GF-D8 (cell line): Measurements from ENCODE around the gene SLC26A9.

Source experiments
- DNase-seq: peaks from one replicate; lab custom pipeline; 2025; lab: John Stamatoyannopoulos, UW

SLC26A9 gene

DNA sequence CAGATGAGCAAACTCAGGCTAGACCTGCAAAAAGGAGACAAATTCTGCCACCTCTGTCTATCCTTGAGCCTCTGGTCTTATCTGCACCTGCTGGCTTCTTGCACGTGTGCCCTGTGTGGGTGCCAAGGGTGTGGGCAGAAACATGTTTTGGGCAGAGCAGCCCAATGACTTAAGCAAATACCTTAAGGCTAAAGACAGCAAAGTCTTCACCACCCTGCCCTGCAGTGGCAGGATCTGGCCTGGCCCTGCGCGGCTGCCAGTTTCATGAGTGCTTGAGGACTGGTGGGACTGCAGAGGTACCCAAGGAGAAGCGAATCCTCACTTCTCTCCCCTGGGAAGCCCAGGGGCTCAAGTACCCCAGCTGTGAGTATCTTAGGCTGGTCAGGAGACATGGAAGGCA lies 3.8 kb upstream of the SLC26A9 start:
- DNase-seq, result no peak

GRCh38 chr1:205945069-205945468 lies 1.8 kb upstream of the SLC26A9 start:
- no peak for DNase-seq

GRCh38 chr1:205944525-205944924 lies 1.3 kb upstream of the SLC26A9 start:
- DNase-seq, result no peak

- DNase-seq, result no peak
Measured at GRCh38 chr1:205942631-205943159, 561 bp downstream of the SLC26A9 start.

GRCh38 chr1:205940710-205941109 lies 2.5 kb downstream of the SLC26A9 start:
- no peak for DNase-seq

DNA sequence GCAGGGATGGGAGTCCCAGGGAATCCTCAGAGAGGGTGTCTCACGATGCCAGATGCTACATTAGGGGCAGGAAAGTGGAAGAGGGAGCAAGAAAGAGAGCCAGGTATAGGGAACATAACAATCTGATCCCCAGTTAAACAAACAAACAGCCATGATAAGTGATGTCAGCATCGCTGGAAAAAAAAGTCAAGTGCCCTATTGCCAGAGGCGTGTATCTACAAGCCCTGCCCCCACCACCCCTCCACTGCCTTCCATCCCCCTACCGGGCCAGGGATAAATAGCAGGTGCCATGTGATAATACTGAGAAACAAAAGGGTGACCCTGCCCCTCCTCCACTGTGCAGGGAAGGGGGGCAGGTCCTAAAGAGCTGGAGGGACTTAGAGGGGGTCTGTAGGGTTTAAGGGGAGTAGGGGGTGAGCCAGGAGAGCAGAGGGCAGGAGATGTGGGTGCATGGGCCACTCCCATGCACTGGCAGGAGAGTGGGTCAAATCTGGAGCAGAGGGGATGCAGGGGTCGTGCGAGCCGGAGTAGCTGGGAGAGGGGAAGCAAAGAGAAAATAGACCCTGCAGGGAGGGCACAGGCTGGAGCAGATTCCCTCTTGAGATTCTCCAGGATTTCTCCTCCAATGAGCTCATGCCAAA lies 3.4 kb downstream of the SLC26A9 start:
- no peak for DNase-seq

GRCh38 chr1:205938682-205939081 lies 4.6 kb downstream of the SLC26A9 start:
- DNase-seq, result no peak

- no peak for DNase-seq
Measured at GRCh38 chr1:205936846-205937586, 6.2 kb downstream of the SLC26A9 start.

DNA sequence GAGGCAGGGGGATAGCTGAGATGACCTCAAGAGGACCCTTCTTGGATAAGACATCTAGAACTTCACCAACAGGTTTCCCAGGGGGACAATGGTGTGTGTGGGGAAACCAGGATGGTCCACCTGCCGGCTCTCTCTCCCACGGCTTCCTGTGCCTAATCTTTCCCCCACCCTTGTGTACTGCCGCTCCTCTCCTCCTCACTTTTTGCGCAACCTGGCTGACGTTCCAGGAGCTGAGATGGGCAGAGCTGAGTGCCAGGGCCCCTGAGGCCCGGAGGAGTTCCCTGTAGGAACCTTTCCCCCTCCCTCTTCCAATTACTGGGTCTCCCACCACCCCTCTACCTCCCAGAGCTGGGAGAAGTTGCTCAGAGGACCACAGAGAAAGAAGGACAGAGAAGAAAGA lies 6.9 kb downstream of the SLC26A9 start:
- DNase-seq, result no peak

GRCh38 chr1:205935869-205936268 lies 7.4 kb downstream of the SLC26A9 start:
- DNase-seq, result no peak

GRCh38 chr1:205934788-205935187 lies 8.5 kb downstream of the SLC26A9 start:
- DNase-seq, result no peak

DNA sequence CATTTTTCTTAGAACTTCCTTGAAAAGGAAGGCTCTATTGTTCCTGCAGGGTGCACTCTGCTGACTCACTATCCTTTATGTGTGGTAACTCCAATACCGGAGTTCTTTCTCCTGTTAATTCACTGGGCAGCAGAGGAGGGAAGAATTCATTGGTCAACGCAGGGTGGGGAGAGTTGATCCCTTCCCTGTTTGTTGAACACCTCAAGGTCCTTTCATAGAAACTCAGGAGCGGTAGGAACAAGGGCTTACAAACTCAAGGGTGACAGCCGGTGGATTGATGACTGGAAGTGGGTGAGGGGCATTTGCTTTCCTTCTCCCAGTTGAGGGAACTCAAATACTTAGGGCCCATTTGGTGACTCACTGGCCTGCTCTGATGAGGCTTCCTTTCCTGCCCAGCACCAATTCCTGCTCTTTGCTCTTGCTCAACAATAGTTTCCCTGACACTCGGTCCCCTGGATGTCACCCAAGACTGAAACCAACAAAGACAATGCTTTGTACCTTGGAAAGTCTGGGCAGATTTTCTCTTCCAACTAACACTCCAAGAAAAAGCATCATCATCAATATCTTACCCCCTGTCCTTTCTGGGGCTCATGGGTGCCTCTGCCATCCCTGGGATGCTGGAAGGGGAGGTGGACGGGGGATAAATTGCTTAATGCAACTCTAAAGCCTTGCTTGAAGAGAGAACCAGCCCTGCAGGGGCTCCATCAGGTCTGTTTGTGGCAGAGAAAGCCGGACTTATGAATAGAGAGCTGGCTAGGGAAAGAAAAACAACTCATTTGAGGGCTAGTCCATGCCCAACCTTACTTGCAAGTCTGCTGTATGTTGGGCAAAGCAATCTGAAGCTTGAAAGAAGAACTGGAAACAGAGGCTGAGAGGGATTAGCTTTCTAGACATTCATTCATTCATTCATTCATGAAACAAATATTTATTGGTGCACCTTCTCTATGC lies 9.3 kb downstream of the SLC26A9 start:
- DNase-seq, result no peak

DNA sequence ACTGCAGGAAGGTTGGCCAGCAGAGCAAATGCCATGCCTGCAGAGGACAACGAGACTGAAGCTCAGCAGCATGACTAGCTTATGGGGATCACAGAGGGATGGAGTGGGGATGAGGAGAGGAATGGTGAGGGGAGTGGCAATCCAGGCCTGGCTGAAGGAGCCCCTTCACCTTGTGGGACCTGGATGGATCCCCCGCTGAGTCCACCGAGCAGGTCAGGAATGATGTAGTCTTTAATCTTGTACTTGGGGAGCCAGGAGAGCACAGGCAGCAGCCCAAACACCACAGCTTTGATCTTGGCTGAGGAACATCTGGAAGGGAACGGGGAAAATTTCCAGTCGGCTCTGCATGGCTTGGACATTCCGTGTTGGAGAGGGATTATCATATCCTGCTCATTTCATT lies 10.5 kb downstream of the SLC26A9 start:
- no peak for DNase-seq

DNA sequence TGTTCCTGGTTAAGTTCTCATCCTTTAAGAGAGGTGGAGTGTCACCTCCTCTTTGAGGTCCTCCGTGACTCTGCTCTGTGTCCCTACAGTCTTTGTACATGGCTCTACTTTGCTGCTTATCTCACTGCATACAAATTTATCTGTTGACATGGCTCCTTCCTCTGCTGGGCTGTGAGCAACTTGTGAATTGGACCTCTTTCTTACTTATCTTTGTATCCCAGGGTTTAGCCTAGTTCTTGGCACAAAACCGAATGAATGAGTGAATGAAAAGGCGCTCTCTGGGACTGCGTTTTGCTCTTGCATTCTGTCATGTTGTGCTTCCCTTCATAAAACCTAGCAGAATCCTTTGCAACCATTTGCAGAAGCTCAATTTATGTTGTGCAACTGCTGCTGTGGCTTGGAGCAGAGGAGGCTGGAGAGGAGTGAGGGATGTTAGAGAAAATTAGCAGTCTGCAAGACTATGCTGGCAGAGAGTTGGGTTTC lies 12.4 kb downstream of the SLC26A9 start:
- DNase-seq, result no peak

DNA sequence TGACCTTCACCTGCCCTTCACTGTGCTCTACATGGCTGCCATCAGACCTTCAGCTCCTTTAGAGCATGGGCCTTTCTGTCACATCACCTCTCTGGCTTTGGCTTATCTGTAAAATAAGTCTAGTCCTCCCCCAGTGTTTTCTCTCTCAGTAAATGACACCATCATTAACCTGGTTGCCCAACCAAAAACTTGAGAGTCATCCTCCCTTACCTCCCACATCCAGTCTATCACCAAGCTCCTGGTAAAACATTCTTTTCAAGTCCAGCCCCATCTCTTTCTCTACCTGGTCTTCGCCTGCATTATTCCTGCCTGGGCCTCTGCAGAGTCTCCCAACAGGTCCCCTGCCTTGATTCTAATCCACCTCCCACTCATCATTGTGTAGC lies 13.1 kb downstream of the SLC26A9 start:
- no peak for DNase-seq

DNA sequence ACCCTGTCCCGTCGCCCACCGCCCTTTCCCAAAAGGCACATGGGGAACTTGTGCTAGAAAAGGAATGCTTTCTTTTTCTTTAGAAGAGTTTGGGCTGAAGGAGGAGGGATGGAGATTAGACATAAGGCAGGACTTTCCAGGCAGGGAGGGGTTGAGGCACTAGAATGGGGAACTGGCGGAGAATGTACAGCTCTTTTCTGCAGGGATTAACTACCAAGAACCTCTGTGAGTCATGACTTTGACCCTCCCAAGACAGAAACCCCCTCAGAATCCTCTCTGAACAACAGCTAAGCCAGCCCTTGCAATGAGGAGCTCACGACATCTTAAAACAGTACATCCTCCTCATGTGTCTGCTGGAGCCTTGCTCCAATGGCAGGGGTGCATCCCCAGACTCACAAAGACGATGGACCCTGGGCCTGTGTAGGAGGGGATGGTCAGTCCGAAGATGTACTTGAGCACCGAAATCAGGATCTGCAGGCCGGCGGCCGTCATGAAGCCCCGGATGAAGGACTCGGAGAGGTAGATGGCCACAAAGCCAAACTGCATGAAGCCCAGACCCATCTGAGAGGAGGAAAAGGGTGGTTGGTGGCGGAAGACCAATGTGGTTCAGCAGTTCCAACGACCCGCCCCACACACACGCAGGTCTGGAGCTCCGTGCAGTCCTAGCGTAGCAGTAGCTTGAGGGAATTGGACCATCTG lies 13.6 kb downstream of the SLC26A9 start:
- no peak for DNase-seq

GRCh38 chr1:205928317-205928716 lies 14.9 kb downstream of the SLC26A9 start:
- no peak for DNase-seq

GRCh38 chr1:205927676-205928075 lies 15.6 kb downstream of the SLC26A9 start:
- no peak for DNase-seq

- DNase-seq, result no peak
Measured at GRCh38 chr1:205927247-205927646, 16.0 kb downstream of the SLC26A9 start.

GRCh38 chr1:205926636-205927035 lies 16.6 kb downstream of the SLC26A9 start:
- no peak for DNase-seq

DNA sequence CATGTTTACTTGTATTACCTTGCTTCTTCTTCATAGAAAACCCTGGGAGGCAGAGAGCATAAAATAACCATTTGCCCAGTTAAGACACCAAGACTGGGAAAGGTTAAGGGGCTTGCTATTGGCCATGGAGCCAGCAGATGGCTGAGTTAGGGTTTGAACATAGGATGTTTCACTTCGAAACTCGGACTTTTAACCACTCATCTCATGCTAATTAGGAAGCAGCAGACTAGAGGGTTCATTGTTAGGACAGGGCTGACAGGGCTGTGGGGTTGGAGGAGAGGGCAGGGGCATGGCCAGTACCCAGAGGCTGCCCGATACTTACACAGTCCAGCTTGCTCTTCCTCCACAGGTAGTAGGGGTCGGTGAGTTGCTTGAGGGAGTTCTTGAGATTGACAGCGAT lies 17.0 kb downstream of the SLC26A9 start:
- DNase-seq, result no peak

DNA sequence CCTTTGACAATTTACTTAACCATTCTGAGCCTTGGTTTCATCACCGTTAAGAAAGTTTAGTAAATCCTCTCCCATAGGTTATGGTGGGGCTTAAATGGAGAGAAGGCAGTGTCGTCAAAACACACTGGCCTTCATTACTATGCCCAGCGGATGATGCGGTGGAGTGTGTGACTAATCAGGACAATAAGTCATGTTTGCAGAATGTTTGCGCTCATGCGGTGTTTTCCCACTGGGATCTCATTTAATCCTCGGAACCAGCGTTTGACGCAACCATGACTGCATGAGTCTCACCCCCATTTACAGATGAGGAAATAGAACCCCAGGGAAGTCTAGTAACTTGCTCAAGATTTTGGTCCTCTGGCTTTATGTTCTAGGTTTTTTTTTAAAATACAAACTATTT lies 17.5 kb downstream of the SLC26A9 start:
- no peak for DNase-seq
